HepG2 (cell line): Measurements from ENCODE around the gene GPR89B.

Experiments used
- CTCF ChIP-seq: sonication (generic); formaldehyde crosslinking; IDR thresholded peaks from 2 replicates; pipeline ENCODE4 v1.5.0; 2020; ENCODE audit warnings: mild to moderate bottlenecking, missing genetic modification reagents, moderate library complexity
- IRX3 ChIP-seq: sonication (generic); formaldehyde crosslinking; IDR thresholded peaks from 2 replicates; pipeline ENCODE4 v1.8.1; 2023; ENCODE audit warnings: mild to moderate bottlenecking, low read depth, missing genetic modification reagents, borderline replicate concordance
- SMAD1 ChIP-seq: sonication (generic); formaldehyde crosslinking; IDR thresholded peaks from 2 replicates; pipeline ENCODE4 v1.4.0; 2020; ENCODE audit warnings: missing genetic modification reagents, low read depth, mild to moderate bottlenecking, borderline replicate concordance
- UBTF ChIP-seq: sonication (generic); formaldehyde crosslinking; IDR thresholded peaks from 2 replicates; pipeline ENCODE4 v1.4.0; 2020; ENCODE audit warnings: mild to moderate bottlenecking, missing genetic modification reagents

- no peak for TF ChIP-seq IRX3 (CRISPR knock-in tag)
- no peak for TF ChIP-seq UBTF
- no peak for TF ChIP-seq CTCF (CRISPR knock-in tag)
- no peak for TF ChIP-seq SMAD1 (CRISPR knock-in tag)
These were observed 25.9 kb upstream of the GPR89B start, which contains the start of gene GJA8 for GRCh38 chr1:147902253-147902845.
